Left ventricle myocardium inferior (tissue), 1 donor: Measurements from ENCODE around the gene ACSBG1. TPM values are rescaled to one million over a fixed set of nuclear protein-coding genes. Genes with fewer than 3 reads are reported as not detected.
A peak's percentile ranks its signal among the peaks of the same experiment; 100 is the strongest.

Experiments used
- DNase-seq: peaks from one replicate; pipeline ENCODE4 v3.0.0-alpha.2; 2020
- H3K27ac ChIP-seq: fragments of 200-600 bp; replicated peaks from 2 replicates; pipeline ENCODE4 v1.8.0; 2021
- H3K27me3 ChIP-seq: fragments of 200-600 bp; 2 replicates; pipeline ENCODE4 v1.8.0; 2021; ENCODE audit warnings: low read depth
- H3K36me3 ChIP-seq: fragments of 200-600 bp; 2 replicates; pipeline ENCODE4 v1.8.0; 2021
- H3K4me1 ChIP-seq: fragments of 200-600 bp; 2 replicates; pipeline ENCODE4 v1.8.0; 2021
- H3K4me3 ChIP-seq: fragments of 200-600 bp; 2 replicates; pipeline ENCODE4 v1.8.0; 2021; ENCODE audit warnings: mild to moderate bottlenecking, moderate library complexity
- H3K9me3 ChIP-seq: fragments of 200-600 bp; replicated peaks from 2 replicates; pipeline ENCODE4 v1.8.0; 2021
- CTCF ChIP-seq: fragments of 200-600 bp; IDR thresholded peaks from 2 replicates; pipeline ENCODE4 v1.8.0; 2021; ENCODE audit warnings: antibody characterized with exemption, mild to moderate bottlenecking, borderline replicate concordance
- intact Hi-C: fragments of 100-400 bp; cut with micrococcal nuclease; formaldehyde crosslinking; loops from one replicate; pipeline ENCODE4 v1.11.0; 2022
- total RNA-seq: library from RNA; stranded (reverse); fragmentation: NEBNext Ultra II Directional; extraction: Animal tissue kit (Norgen Biotek cat#: 25700); gene quantifications from one replicate; pipeline ENCODE4 v1.2.1, GENCODE V29; 2021
- donor health status: DM: no; HTN: yes; CAD: no; lungs with severe emphysema.

ACSBG1 gene
- total RNA-seq, 1 donor from 2014 or later = 0.25 TPM

- TF ChIP-seq CTCF = no peak
- no peaks in the 10 kb centered on the region for H3K27me3 ChIP-seq
- no peaks in the 10 kb centered on the region for H3K4me1 ChIP-seq
- intact Hi-C loops = no loop called here
- DNase-seq = no peak
- H3K27ac ChIP-seq = no peak overlapping the region
- no peaks in the 10 kb centered on the region for H3K36me3 ChIP-seq
- H3K9me3 ChIP-seq = no peaks in the 10 kb centered on the region
- no peak overlapping the region for H3K4me3 ChIP-seq
Measured at GRCh38 chr15:78140292-78140691, 94.1 kb downstream of the ACSBG1 start.

- H3K9me3 ChIP-seq = no peaks in the 10 kb centered on the region
- no peak for TF ChIP-seq CTCF
- intact Hi-C loops = no loop called here
- DNase-seq = no peak
- H3K27me3 ChIP-seq = no peaks in the 10 kb centered on the region
- no peaks in the 10 kb centered on the region for H3K4me1 ChIP-seq
- no peak overlapping the region for H3K27ac ChIP-seq
- H3K4me3 ChIP-seq = no peak overlapping the region
- no peaks in the 10 kb centered on the region for H3K36me3 ChIP-seq
Measured at GRCh38 chr15:78139578-78139977, 94.8 kb downstream of the ACSBG1 start.

- no peaks in the 10 kb centered on the region for H3K36me3 ChIP-seq
- TF ChIP-seq CTCF = no peak
Measured at GRCh38 chr15:78133801-78134200, 100.6 kb downstream of the ACSBG1 start.

GRCh38 chr15:78131295-78132061, 102.9 kb downstream of the ACSBG1 start, which contains the start of gene CIB2:
Gene CIB2 (minus strand): TSS chr15:78131445. CDS start chr15:78131215, 230 bp downstream.
- Histone ChIP-seq H3K27me3 (no peaks in the 10 kb centered on the region), H3K4me3 (peak within 1 kb of the TSS; percentile 82), H3K4me1 (peaks cover 25% of the 10 kb centered on the region), H3K9me3 (no peaks in the 10 kb centered on the region), H3K36me3 (no peaks in the 10 kb centered on the region), H3K27ac (peak within 1 kb of the TSS; percentile 83)
- DNase-seq = peak; percentile 75
- intact Hi-C loops = loop anchor here (5.0 kb wide), 1 partner anchor 111 kb away; no protein-coding TSS in a partner anchor
- TF ChIP-seq CTCF = peak; percentile 90

More at GRCh38 chr15:78133801-78134200, 100.6 kb downstream of the ACSBG1 start:
- Histone ChIP-seq H3K27ac (no peak overlapping the region), H3K4me3 (no peak overlapping the region), H3K27me3 (no peaks in the 10 kb centered on the region), H3K4me1 (peaks cover 25% of the 10 kb centered on the region), H3K9me3 (no peaks in the 10 kb centered on the region)
- no peak for DNase-seq
- intact Hi-C loops = loop anchor here (5.0 kb wide), 1 partner anchor 108 kb away; no protein-coding TSS in a partner anchor

DNA sequence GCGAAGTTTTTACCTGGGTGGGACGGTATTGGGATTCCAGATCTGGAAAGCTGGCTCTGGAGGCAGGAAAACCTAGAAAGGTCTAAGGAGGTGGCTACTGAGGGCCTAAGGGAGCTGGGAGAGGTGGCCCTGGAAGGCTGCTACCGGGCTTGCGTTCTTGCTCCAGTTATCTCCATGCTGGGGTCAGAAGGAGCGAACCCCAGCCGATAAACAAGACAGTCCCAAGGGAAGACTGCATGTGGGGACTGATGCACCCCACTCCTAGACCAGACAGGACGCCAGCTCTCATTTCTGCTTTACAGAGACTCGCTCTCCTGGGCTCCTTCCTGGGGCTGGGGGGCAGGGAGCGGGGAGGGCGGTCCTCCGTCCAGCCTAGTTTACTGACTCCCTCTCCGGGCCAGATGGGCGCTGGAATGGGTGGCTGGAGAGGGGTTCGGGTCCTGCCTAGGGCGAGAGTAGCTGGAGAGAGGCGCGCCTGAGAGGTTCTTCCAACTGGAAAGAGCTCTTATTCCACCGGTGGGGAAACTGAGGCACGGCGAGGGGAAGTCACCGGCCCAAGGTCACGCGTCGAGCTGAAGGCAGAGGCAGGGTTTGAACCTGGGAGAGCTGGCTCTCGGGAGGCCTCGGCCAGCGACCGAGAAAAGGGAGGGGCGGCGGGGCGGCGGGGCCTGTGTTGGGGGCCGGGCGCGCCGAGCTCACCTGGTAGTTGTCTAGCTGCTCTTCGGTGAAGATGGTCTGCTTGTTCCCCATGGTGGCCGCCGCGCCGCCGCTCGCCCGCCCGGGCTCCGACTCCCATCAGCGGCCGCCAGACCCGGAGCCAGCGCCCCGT, 103.7 kb downstream of the ACSBG1 start:
- H3K9me3 ChIP-seq = no peaks in the 10 kb centered on the region
- TF ChIP-seq CTCF = no peak
- peak overlapping the region; percentile 83 for H3K27ac ChIP-seq
- no peaks in the 10 kb centered on the region for H3K36me3 ChIP-seq
- intact Hi-C loops = loop anchor here (5.0 kb wide), 1 partner anchor 112 kb away; no protein-coding TSS in a partner anchor
- peak overlapping the region; percentile 82 for H3K4me3 ChIP-seq
- peaks cover 25% of the 10 kb centered on the region for H3K4me1 ChIP-seq
- no peak for DNase-seq
- H3K27me3 ChIP-seq = no peaks in the 10 kb centered on the region
